Tibial artery (tissue), 4 donors: ENCODE measurements around the gene VPS41.

Experiments
- DNase-seq, 2 donors: peaks; one replicate each; pipeline ENCODE4 v3.0.0-alpha.2; 2019
- H3K27ac ChIP-seq, 2 donors: fragments of 200-600 bp; sonication (generic) in 1 of 2; 1 replicate in 1 of 2; 2 replicates in 1 of 2; pipeline ENCODE4 v1.5.1; 2018 to 2019; ENCODE audit warnings: mild to moderate bottlenecking in 1 of 2
- H3K27me3 ChIP-seq, 2 donors: fragments of 200-600 bp; sonication (generic) in 1 of 2; one replicate each; pipeline versions ENCODE4 v1.5.1 to v1.6.0; 2016 to 2019
- H3K36me3 ChIP-seq, 3 donors: fragments of 200-600 bp; sonication (generic) in 2 of 3; one replicate each; pipeline ENCODE4 v1.5.1; 2016 to 2019; ENCODE audit warnings: mild to moderate bottlenecking in 2 of 3
- H3K4me1 ChIP-seq, 4 donors: fragments of 200-600 bp; sonication (generic) in 2 of 4; 1 replicate in 3 of 4; 2 replicates in 1 of 4; pipeline ENCODE4 v1.5.1; 2016 to 2019
- H3K4me3 ChIP-seq, 2 donors: fragments of 200-600 bp; sonication (generic) in 1 of 2; 1 replicate in 1 of 2; 2 replicates in 1 of 2; pipeline ENCODE4 v1.5.1; 2018 to 2019; ENCODE audit warnings: mild to moderate bottlenecking in 2 of 2
- H3K9me3 ChIP-seq, 3 donors: fragments of 200-600 bp; sonication (generic) in 1 of 3; one replicate each; pipeline ENCODE4 v1.5.1; 2016 to 2019
- intact Hi-C: fragments of 100-400 bp; cut with DNase I; formaldehyde crosslinking; loops from one replicate; pipeline ENCODE4 v1.15.0; 2023; ENCODE audit warnings: low total_unique reads
- TF ChIP-seq, protein P1 (sequence below), 2 experiments: fragments of 200-600 bp in 1 of 2; fragments of 450-650 bp in 1 of 2; IDR thresholded peaks; one replicate each; pipeline ENCODE4 v1.5.1; 2017 to 2019; ENCODE audit warnings: antibody characterized with exemption in 2 of 2, mild to moderate bottlenecking in 1 of 2, moderate library complexity in 1 of 2

VPS41 gene

GRCh38 chr7:38775506-38776175 lies 133.3 kb downstream of the VPS41 start:
- H3K27me3 ChIP-seq = no peaks in the 10 kb centered on the region
- TF ChIP-seq, protein P1, sequence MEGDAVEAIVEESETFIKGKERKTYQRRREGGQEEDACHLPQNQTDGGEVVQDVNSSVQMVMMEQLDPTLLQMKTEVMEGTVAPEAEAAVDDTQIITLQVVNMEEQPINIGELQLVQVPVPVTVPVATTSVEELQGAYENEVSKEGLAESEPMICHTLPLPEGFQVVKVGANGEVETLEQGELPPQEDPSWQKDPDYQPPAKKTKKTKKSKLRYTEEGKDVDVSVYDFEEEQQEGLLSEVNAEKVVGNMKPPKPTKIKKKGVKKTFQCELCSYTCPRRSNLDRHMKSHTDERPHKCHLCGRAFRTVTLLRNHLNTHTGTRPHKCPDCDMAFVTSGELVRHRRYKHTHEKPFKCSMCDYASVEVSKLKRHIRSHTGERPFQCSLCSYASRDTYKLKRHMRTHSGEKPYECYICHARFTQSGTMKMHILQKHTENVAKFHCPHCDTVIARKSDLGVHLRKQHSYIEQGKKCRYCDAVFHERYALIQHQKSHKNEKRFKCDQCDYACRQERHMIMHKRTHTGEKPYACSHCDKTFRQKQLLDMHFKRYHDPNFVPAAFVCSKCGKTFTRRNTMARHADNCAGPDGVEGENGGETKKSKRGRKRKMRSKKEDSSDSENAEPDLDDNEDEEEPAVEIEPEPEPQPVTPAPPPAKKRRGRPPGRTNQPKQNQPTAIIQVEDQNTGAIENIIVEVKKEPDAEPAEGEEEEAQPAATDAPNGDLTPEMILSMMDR (IDR thresholded peaks at IDR 0.05) = no peak
- no peaks in the 10 kb centered on the region for H3K4me1 ChIP-seq
- H3K9me3 ChIP-seq = no peaks in the 10 kb centered on the region
- peaks cover 30 to 44% (median 40%) of the 10 kb centered on the region in 3 donors for H3K36me3 ChIP-seq
- H3K4me3 ChIP-seq = no peak overlapping the region
- intact Hi-C loops = no loop called here
- DNase-seq = no peak
- H3K27ac ChIP-seq = no peak overlapping the region

DNA sequence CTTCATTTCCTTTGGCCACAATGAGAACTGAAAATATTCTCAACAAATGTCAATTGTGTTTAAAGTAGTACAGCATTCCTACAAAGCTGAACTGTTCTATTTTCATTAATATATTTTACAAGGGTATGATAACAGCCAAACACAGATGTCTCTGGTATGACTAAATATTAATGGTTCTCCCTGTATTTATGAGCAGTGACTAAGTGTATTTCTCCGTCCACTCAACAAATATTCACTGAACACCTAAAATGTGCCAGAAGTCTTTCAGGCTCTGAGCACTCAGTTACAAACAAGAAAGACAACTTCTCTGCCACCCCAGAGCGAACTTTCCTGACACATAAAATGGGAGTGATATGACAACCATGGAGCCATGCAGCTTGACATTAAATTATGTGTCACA lies 135.6 kb downstream of the VPS41 start:
- Histone ChIP-seq H3K36me3 (peaks cover 47 to 65% (median 47%) of the 10 kb centered on the region in 3 donors), H3K4me3 (no peak overlapping the region), H3K4me1 (no peaks in the 10 kb centered on the region), H3K27me3 (no peaks in the 10 kb centered on the region), H3K9me3 (no peaks in the 10 kb centered on the region), H3K27ac (no peak overlapping the region)
- no peak for DNase-seq
- TF ChIP-seq, protein P1 (IDR thresholded peaks at IDR 0.05) = no peak
- intact Hi-C loops = no loop called here

DNA sequence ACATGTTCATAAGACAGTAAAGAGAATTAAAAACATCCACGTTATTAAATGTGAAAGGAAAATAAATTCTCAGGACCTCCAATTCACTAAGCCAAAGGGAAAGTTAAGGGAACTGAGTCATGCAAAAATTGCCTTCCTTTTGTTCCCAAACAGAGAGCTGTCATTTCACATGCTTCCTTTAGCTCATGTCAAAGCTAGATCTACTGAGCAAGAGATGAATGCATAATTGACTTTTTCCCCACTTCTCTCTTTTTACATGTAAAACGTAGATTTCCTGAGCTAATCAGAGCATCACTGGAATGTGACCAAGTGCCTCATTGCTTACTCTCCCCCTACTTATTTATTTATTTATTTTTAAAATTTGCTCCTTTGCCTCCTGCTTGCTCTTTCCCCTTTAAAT lies 148.8 kb downstream of the VPS41 start:
- Histone ChIP-seq H3K4me1 (peaks cover 0 to 12% (median 0%) of the 10 kb centered on the region in 4 donors), H3K27me3 (no peaks in the 10 kb centered on the region), H3K27ac (no peak overlapping the region), H3K9me3 (no peaks in the 10 kb centered on the region), H3K36me3 (peaks cover 22 to 31% (median 25%) of the 10 kb centered on the region in 3 donors), H3K4me3 (no peak overlapping the region)
- TF ChIP-seq, protein P1 (IDR thresholded peaks at IDR 0.05) = no peak
- DNase-seq = no peak
- intact Hi-C loops = no loop called here

DNA sequence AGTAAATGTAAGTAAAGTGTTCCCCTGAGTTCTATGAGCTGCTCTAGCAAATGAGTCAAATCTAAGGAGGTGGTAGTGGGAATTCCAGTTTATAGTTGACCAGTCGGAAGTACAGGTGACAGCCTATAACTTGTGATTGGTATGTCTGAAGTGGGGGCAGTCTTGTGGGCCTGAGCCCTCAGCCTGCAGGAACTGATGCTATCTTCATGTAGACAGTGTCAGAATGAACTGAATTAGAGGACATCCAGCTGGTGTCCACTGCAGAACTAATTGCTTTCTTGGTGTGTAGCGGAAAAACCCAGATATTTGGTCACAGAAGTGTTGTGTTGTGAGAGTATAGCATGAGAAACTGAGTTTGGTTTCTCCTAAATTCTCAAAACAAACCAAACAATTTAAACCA lies 150.0 kb downstream of the VPS41 start:
- Histone ChIP-seq H3K9me3 (no peaks in the 10 kb centered on the region), H3K4me3 (no peak overlapping the region), H3K36me3 (peaks cover 21 to 38% (median 28%) of the 10 kb centered on the region in 3 donors), H3K4me1 (peaks cover 0 to 12% (median 0%) of the 10 kb centered on the region in 4 donors), H3K27me3 (no peaks in the 10 kb centered on the region), H3K27ac (no peak overlapping the region)
- intact Hi-C loops = no loop called here
- DNase-seq = no peak
- TF ChIP-seq, protein P1 (IDR thresholded peaks at IDR 0.05) = no peak

DNA sequence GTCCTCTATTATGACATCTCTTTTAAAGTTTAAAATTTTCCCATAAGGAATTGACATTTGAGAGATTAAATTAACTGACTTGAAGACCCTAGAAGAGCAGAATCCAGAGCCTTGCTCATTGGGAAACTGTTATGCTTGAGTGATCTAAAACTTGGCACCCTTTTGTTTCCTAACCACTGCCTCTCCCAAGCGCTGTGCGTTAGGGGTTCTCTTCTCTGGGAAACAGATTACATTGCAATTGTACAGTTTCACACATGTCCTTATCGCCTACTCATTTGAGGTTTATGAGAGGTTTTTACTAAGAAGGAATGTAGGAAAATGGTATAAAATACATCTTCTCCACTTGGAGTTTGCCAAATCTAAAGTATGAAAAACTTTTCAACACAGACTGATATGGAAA lies 151.1 kb downstream of the VPS41 start:
- Histone ChIP-seq H3K4me1 (peaks cover 0 to 12% (median 0%) of the 10 kb centered on the region in 4 donors), H3K36me3 (peaks cover 24 to 41% (median 29%) of the 10 kb centered on the region in 3 donors), H3K9me3 (no peaks in the 10 kb centered on the region), H3K27me3 (no peaks in the 10 kb centered on the region), H3K4me3 (no peak overlapping the region), H3K27ac (no peak overlapping the region)
- TF ChIP-seq, protein P1 (IDR thresholded peaks at IDR 0.05) = no peak
- no peak for DNase-seq
- intact Hi-C loops = no loop called here
